Sigmoid colon (tissue), 7 donors: ENCODE results near the gene FZD1. TPM values are rescaled to one million over a fixed set of nuclear protein-coding genes. Genes with fewer than 3 reads are reported as not detected.

Source experiments
- DNase-seq: peaks from one replicate; pipeline ENCODE4 v3.0.0-alpha.2; 2019
- H3K27ac ChIP-seq, 4 donors: fragments of 200-600 bp; sonication (generic); one replicate each; pipeline ENCODE4 v1.5.1; 2016 to 2019; ENCODE audit warnings: mild to moderate bottlenecking in 1 of 4
- H3K27me3 ChIP-seq, 3 donors: fragments of 200-600 bp; sonication (generic); one replicate each; pipeline ENCODE4 v1.5.1; 2019; ENCODE audit warnings: mild to moderate bottlenecking in 1 of 3
- H3K36me3 ChIP-seq, 4 donors: fragments of 200-600 bp; sonication (generic); one replicate each; pipeline ENCODE4 v1.5.1; 2016 to 2019
- H3K4me1 ChIP-seq, 4 donors: fragments of 200-600 bp; sonication (generic); one replicate each; pipeline ENCODE4 v1.5.1; 2017 to 2019
- H3K4me3 ChIP-seq, 4 donors: fragments of 200-600 bp; sonication (generic); one replicate each; pipeline ENCODE4 v1.5.1; 2017 to 2019; ENCODE audit warnings: mild to moderate bottlenecking in 2 of 4, moderate library complexity in 1 of 4
- H3K9me3 ChIP-seq, 4 donors: fragments of 200-600 bp in 3 of 4; sonication (generic) in 3 of 4; one replicate each; pipeline versions ENCODE4 v1.5.1 to v1.6.1; 2013 to 2019
- EP300 ChIP-seq, 4 donors: sonication (generic); formaldehyde crosslinking; IDR thresholded peaks; one replicate each; pipeline ENCODE4 v1.6.1; 2017; ENCODE audit warnings: antibody characterized with exemption in 4 of 4
- POLR2A ChIP-seq, 2 donors: fragments of 450-650 bp; IDR thresholded peaks; one replicate each; pipeline ENCODE4 v1.6.1; 2016; ENCODE audit warnings: antibody characterized with exemption in 2 of 2, mild to moderate bottlenecking in 2 of 2, moderate library complexity in 2 of 2
- POLR2AphosphoS5 ChIP-seq, 4 donors: sonication (generic); formaldehyde crosslinking; IDR thresholded peaks; one replicate each; pipeline ENCODE4 v1.6.1; 2017; ENCODE audit warnings: antibody characterized with exemption in 4 of 4
- WGBS, 2 donors: extraction: QIAGEN DNeasy Blood & Tissue Kit; methylation state at CpG; one replicate each; pipeline ENCODE4 v1.1.7; 2013; 5-methylcytosine and 5-hydroxymethylcytosine counted together
- intact Hi-C: fragments of 100-400 bp; cut with DNase I; formaldehyde crosslinking; loops from one replicate; pipeline ENCODE4 v1.15.1; 2023
- polyA plus RNA-seq, 3 donors: library from polyadenylated mRNA; stranded (reverse); fragments of 200-250 nt; gene quantifications; one replicate each; pipeline ENCODE4 v1.2.3, GENCODE V29; 2013
- total RNA-seq, 4 donors: library from RNA; depleted of rRNA; stranded (reverse); fragments of >200 nt; gene quantifications; one replicate each; pipeline ENCODE4 v1.1.0, GENCODE V29; 2016
- TF ChIP-seq, protein P1 (sequence below), 4 experiments: fragments of 450-650 bp in 3 of 4; fragments of 200-600 bp in 1 of 4; IDR thresholded peaks; one replicate each; pipeline ENCODE4 v1.5.1; 2016 to 2019; ENCODE audit warnings: antibody characterized with exemption in 4 of 4, mild to moderate bottlenecking in 3 of 4, moderate library complexity in 2 of 4
- donor health status: healthy with polysubstance abuse.
- donor health status: Bipolar disorder and iron deficiency.
- donor health status: healthy.

Gene FZD1
- total RNA-seq (10 to 100 TPM; 14.5 to 20.5 (median 16.8) TPM), polyA plus RNA-seq (1 to 10 TPM; 1.2 to 3.4 (median 1.8) TPM)

DNA sequence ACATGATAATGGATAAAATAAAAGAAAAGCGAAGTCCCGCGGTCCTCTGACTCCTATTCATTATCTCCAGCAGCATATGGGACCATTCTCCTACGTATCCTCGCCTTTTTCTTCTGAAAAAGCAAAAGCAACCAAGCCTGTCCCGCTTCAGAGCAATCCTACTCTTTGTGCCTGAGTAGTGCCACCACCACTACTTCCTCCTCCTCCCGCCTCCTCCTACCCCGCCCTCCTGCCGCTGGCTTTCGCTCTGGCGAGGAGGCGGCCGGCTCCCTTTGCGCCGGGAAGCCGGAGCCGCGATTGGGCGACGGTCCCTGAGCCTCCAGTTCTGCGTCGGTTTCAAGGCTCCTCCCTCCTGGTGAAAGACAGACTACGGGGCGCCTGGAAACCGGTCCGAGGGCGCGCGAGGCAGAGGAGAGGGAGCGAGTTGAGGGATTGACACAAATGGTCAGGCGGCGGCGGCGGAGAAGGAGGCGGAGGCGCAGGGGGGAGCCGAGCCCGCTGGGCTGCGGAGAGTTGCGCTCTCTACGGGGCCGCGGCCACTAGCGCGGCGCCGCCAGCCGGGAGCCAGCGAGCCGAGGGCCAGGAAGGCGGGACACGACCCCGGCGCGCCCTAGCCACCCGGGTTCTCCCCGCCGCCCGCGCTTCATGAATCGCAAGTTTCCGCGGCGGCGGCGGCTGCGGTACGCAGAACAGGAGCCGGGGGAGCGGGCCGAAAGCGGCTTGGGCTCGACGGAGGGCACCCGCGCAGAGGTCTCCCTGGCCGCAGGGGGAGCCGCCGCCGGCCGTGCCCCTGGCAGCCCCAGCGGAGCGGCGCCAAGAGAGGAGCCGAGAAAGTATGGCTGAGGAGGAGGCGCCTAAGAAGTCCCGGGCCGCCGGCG, at the start of gene FZD1:
Gene FZD1, plus strand, starts transcription at position 388 of the 878 bp plus-strand sequence. Its CDS starts 448 bp downstream, at position 836.
- H3K4me1 ChIP-seq: peaks cover 0 to 39% (median 27%) of the 10 kb centered on the region in 4 donors
- intact Hi-C loops: loop anchor here (2.0 to 10.0 kb wide), 6 partner anchors 179 to 1183 kb away; partner anchors contain the start of genes GATAD1 and GTPBP10
- WGBS, 2 donors: 0% methylated on average over 90 of the region's 90 CpGs

DNA sequence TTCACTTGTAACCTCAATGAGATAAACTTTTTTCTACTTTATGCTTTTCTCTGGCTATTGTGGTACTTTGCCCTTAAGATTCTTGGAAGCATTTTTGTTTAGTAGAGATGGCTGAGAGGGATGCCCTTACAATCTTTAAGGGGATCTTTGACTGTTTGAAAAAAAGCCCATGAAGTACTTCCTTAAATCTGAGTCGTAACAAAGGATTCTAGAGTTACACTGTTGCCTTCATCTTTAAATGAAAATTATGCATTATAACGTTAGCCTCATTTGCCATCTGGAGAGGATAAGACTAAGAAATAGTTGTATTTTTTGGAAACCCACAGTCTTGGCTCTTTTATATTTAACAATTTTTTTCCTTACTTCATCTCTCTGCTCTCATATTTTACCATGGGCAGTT, 37.8 kb upstream of the FZD1 start:
- Histone ChIP-seq H3K4me1 (no peaks in the 10 kb centered on the region), H3K4me3 (no peak overlapping the region), H3K36me3 (no peaks in the 10 kb centered on the region), H3K9me3 (no peaks in the 10 kb centered on the region), H3K27me3 (no peaks in the 10 kb centered on the region), H3K27ac (no peak overlapping the region)
- intact Hi-C loops: no loop called here
- DNase-seq: no peak
- WGBS, 2 donors: 70 to 76% methylated on average over 2 of the region's 2 CpGs
- TF ChIP-seq, protein P1, sequence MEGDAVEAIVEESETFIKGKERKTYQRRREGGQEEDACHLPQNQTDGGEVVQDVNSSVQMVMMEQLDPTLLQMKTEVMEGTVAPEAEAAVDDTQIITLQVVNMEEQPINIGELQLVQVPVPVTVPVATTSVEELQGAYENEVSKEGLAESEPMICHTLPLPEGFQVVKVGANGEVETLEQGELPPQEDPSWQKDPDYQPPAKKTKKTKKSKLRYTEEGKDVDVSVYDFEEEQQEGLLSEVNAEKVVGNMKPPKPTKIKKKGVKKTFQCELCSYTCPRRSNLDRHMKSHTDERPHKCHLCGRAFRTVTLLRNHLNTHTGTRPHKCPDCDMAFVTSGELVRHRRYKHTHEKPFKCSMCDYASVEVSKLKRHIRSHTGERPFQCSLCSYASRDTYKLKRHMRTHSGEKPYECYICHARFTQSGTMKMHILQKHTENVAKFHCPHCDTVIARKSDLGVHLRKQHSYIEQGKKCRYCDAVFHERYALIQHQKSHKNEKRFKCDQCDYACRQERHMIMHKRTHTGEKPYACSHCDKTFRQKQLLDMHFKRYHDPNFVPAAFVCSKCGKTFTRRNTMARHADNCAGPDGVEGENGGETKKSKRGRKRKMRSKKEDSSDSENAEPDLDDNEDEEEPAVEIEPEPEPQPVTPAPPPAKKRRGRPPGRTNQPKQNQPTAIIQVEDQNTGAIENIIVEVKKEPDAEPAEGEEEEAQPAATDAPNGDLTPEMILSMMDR (IDR thresholded peaks at IDR 0.05): no peak
- TF ChIP-seq POLR2AphosphoS5 (IDR thresholded peaks at IDR 0.05) (no peak), EP300 (IDR thresholded peaks at IDR 0.05) (no peak), POLR2A (IDR thresholded peaks at IDR 0.05) (no peak)

More for the DNA sequence above, at the start of gene FZD1:
- DNase-seq: peak; percentile 98
- H3K4me3 ChIP-seq: peak within 1 kb of the TSS; percentile 60 to 88 (median 75)
- H3K27me3 ChIP-seq: no peaks in the 10 kb centered on the region
- TF ChIP-seq EP300 (IDR thresholded peaks at IDR 0.05): no peak
- TF ChIP-seq, protein P1 (IDR thresholded peaks at IDR 0.05): no peak
- TF ChIP-seq POLR2AphosphoS5 (IDR thresholded peaks at IDR 0.05): peak; percentile 69 to 92 (median 76)
- peak; percentile 44 to 67 for TF ChIP-seq POLR2A (IDR thresholded peaks at IDR 0.05)
- peak within 1 kb of the TSS; percentile 89 to 98 (median 97) for H3K27ac ChIP-seq
- H3K36me3 ChIP-seq: no peaks in the 10 kb centered on the region
- H3K9me3 ChIP-seq: no peaks in the 10 kb centered on the region

DNA sequence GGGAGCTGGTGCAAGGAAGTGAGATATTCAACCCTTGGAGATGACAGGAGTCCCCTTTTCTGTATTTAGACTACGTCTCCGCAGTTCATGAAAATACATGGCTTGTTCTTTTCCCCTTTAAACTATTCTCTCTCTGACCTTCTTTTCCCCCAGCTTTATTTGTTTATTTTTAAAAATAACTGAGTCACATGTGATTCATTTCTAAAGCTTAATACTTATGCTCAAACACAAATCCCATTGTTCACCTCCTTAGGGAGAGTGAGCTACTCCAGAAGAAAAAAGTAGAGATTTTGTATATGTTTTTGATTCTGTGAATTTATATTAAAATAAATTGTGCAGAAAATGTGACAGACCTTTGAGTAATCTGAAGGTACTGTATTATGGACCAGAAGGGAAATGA, 35.9 kb upstream of the FZD1 start:
- DNase-seq: no peak
- Histone ChIP-seq H3K27me3 (no peaks in the 10 kb centered on the region), H3K27ac (no peak overlapping the region), H3K36me3 (no peaks in the 10 kb centered on the region), H3K9me3 (no peaks in the 10 kb centered on the region), H3K4me3 (no peak overlapping the region), H3K4me1 (no peaks in the 10 kb centered on the region)
- WGBS, 2 donors: 83 to 96% methylated on average over 2 of the region's 2 CpGs
- intact Hi-C loops: no loop called here
- TF ChIP-seq, protein P1 (IDR thresholded peaks at IDR 0.05): no peak
- no peak for TF ChIP-seq POLR2A (IDR thresholded peaks at IDR 0.05)
- TF ChIP-seq POLR2AphosphoS5 (IDR thresholded peaks at IDR 0.05): no peak
- no peak for TF ChIP-seq EP300 (IDR thresholded peaks at IDR 0.05)

DNA sequence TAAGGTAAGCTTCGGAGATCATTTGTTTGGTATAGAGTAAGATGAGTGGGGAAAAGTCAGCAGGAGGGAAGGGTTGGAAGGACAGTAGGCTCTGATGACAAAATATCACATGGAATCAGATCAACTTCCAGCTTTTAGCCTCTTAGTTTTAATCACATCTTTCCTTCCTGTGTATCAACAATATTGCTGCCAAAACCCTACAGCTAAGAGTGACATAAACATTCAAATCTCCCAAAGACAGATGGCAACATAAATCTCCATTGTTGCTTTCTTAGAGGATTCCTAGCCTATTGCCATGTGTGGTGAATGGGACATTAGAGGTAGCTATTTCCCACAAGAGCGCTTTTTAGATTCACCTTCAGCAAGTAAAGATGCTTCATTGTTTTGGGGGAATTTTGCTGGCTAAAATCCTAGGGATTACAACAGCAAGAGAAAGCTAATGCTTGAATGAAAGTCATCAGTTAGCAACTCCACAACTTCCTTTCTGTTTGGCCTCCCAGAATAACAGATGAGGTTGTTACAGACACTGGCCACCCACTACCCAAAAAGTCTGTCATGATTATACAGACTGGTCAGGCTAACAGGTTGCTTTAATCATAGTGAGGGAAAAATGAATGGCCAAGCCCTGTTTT, 35.2 kb upstream of the FZD1 start:
- intact Hi-C loops: no loop called here

More for the DNA sequence above, 35.2 kb upstream of the FZD1 start:
- WGBS, 2 donors: 79 to 86% methylated on average over 2 of the region's 2 CpGs
- H3K27ac ChIP-seq: no peak overlapping the region
- no peak for TF ChIP-seq POLR2A (IDR thresholded peaks at IDR 0.05)
- no peak for TF ChIP-seq POLR2AphosphoS5 (IDR thresholded peaks at IDR 0.05)
- TF ChIP-seq EP300 (IDR thresholded peaks at IDR 0.05): no peak
- TF ChIP-seq, protein P1 (IDR thresholded peaks at IDR 0.05): no peak
- DNase-seq: no peak
- no peaks in the 10 kb centered on the region for H3K9me3 ChIP-seq
- H3K4me3 ChIP-seq: no peak overlapping the region
- no peaks in the 10 kb centered on the region for H3K36me3 ChIP-seq
- H3K4me1 ChIP-seq: no peaks in the 10 kb centered on the region
- no peaks in the 10 kb centered on the region for H3K27me3 ChIP-seq
